Liver (tissue), 3 donors: ENCODE data around the gene SNRNP48.

Experiments used
- ATF3 ChIP-seq: IDR thresholded peaks from 2 replicates; pipeline ENCODE4 v1.6.1; 2016; ENCODE audit warnings: antibody characterized with exemption
- EGR1 ChIP-seq, 2 donors: IDR thresholded peaks; 2 replicates each; pipeline ENCODE4 v1.6.1; 2016 to 2018; ENCODE audit warnings: antibody characterized with exemption in 2 of 2, low read depth in 2 of 2
- FOXA1 ChIP-seq: IDR thresholded peaks from 2 replicates; pipeline ENCODE4 v1.6.1; 2016; ENCODE audit warnings: antibody characterized with exemption
- GABPA ChIP-seq, 2 donors: IDR thresholded peaks in 1 of 2; conservative IDR thresholded peaks in 1 of 2; 2 replicates each; pipeline ENCODE4 v1.6.1; 2016; ENCODE audit warnings: antibody characterized with exemption in 2 of 2, mild to moderate bottlenecking in 1 of 2, moderate library complexity in 1 of 2
- HNF4A ChIP-seq, 2 donors: conservative IDR thresholded peaks; 2 replicates each; pipeline ENCODE4 v1.6.1; 2016; ENCODE audit warnings: antibody characterized with exemption in 2 of 2, mild to moderate bottlenecking in 2 of 2
- HNF4G ChIP-seq: IDR thresholded peaks from 2 replicates; pipeline ENCODE4 v1.6.1; 2016; ENCODE audit warnings: antibody characterized with exemption
- TAF1 ChIP-seq: conservative IDR thresholded peaks from 2 replicates; pipeline ENCODE4 v1.6.1; 2016; ENCODE audit warnings: antibody characterized with exemption, mild to moderate bottlenecking
- YY1 ChIP-seq: IDR thresholded peaks from 2 replicates; pipeline ENCODE4 v1.6.1; 2016; ENCODE audit warnings: antibody characterized with exemption, mild to moderate bottlenecking
- ZBTB33 ChIP-seq: IDR thresholded peaks from 2 replicates; pipeline ENCODE4 v1.6.1; 2016; ENCODE audit warnings: antibody characterized with exemption
- TF ChIP-seq, protein P1 (sequence below): fragments of 150-350 bp; IDR thresholded peaks from 2 replicates; pipeline ENCODE4 v1.5.1; 2017; ENCODE audit warnings: improper control_type of control experiment, low read depth, low read length; ENCODE audit not compliant: missing input control
- TF ChIP-seq, protein P2 (sequence below): IDR thresholded peaks from 2 replicates; pipeline ENCODE4 v1.6.1; 2016; ENCODE audit warnings: antibody characterized with exemption, mild to moderate bottlenecking
- TF ChIP-seq, protein P3 (sequence below): IDR thresholded peaks from 2 replicates; pipeline ENCODE4 v1.6.1; 2016; ENCODE audit warnings: antibody characterized with exemption
- donor health status: healthy.
- donor health status: healthy.

DNA sequence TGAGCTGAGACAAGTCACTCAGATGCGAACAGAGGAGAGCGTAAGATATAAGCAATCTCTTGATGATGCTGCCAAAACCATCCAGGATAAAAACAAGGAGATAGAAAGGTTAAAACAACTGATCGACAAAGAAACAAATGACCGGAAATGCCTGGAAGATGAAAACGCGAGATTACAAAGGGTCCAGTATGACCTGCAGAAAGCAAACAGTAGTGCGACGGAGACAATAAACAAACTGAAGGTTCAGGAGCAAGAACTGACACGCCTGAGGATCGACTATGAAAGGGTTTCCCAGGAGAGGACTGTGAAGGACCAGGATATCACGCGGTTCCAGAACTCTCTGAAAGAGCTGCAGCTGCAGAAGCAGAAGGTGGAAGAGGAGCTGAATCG, 9.5 kb upstream of the SNRNP48 start:
- TF ChIP-seq, protein P1, sequence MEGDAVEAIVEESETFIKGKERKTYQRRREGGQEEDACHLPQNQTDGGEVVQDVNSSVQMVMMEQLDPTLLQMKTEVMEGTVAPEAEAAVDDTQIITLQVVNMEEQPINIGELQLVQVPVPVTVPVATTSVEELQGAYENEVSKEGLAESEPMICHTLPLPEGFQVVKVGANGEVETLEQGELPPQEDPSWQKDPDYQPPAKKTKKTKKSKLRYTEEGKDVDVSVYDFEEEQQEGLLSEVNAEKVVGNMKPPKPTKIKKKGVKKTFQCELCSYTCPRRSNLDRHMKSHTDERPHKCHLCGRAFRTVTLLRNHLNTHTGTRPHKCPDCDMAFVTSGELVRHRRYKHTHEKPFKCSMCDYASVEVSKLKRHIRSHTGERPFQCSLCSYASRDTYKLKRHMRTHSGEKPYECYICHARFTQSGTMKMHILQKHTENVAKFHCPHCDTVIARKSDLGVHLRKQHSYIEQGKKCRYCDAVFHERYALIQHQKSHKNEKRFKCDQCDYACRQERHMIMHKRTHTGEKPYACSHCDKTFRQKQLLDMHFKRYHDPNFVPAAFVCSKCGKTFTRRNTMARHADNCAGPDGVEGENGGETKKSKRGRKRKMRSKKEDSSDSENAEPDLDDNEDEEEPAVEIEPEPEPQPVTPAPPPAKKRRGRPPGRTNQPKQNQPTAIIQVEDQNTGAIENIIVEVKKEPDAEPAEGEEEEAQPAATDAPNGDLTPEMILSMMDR, result no peak
- TF ChIP-seq ZBTB33 (no peak), GABPA (IDR thresholded peaks at IDR 0.05 in 1 of 2, conservative IDR thresholded peaks at IDR 0.05 in 1 of 2) (no peak), HNF4G (no peak), EGR1 (IDR thresholded peaks at IDR 0.05; ENCODE audit: low read depth in 2 of 2) (no peak), YY1 (no peak), TAF1 (no peak), HNF4A (conservative IDR thresholded peaks at IDR 0.05) (no peak), FOXA1 (no peak), ATF3 (no peak)
- TF ChIP-seq, protein P2, sequence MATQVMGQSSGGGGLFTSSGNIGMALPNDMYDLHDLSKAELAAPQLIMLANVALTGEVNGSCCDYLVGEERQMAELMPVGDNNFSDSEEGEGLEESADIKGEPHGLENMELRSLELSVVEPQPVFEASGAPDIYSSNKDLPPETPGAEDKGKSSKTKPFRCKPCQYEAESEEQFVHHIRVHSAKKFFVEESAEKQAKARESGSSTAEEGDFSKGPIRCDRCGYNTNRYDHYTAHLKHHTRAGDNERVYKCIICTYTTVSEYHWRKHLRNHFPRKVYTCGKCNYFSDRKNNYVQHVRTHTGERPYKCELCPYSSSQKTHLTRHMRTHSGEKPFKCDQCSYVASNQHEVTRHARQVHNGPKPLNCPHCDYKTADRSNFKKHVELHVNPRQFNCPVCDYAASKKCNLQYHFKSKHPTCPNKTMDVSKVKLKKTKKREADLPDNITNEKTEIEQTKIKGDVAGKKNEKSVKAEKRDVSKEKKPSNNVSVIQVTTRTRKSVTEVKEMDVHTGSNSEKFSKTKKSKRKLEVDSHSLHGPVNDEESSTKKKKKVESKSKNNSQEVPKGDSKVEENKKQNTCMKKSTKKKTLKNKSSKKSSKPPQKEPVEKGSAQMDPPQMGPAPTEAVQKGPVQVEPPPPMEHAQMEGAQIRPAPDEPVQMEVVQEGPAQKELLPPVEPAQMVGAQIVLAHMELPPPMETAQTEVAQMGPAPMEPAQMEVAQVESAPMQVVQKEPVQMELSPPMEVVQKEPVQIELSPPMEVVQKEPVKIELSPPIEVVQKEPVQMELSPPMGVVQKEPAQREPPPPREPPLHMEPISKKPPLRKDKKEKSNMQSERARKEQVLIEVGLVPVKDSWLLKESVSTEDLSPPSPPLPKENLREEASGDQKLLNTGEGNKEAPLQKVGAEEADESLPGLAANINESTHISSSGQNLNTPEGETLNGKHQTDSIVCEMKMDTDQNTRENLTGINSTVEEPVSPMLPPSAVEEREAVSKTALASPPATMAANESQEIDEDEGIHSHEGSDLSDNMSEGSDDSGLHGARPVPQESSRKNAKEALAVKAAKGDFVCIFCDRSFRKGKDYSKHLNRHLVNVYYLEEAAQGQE, result no peak
- TF ChIP-seq, protein P3, sequence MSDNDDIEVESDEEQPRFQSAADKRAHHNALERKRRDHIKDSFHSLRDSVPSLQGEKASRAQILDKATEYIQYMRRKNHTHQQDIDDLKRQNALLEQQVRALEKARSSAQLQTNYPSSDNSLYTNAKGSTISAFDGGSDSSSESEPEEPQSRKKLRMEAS, result no peak
